Hippocampal formation (tissue), 2 donors: Measurements from ENCODE around the gene EXD3.

ENCODE experiments used
- DNase-seq, 2 donors: peaks; one replicate each; lab custom pipeline; 2025; lab: John Stamatoyannopoulos, UW

Gene EXD3

GRCh38 chr9:137317718-137318511 lies 105.0 kb downstream of the EXD3 start:
- no peak for DNase-seq

- DNase-seq = no peak
Observed at GRCh38 chr9:137317021-137317717, 105.8 kb downstream of the EXD3 start.

GRCh38 chr9:137316012-137316981 lies 106.7 kb downstream of the EXD3 start:
- DNase-seq = no peak

- DNase-seq = no peak
Observed at GRCh38 chr9:137315581-137316011, 107.4 kb downstream of the EXD3 start.

GRCh38 chr9:137314561-137315560 lies 108.1 kb downstream of the EXD3 start:
- DNase-seq = no peak

GRCh38 chr9:137313956-137314560 lies 108.9 kb downstream of the EXD3 start:
- no peak for DNase-seq

- no peak for DNase-seq
Observed at GRCh38 chr9:137313326-137313936, 109.5 kb downstream of the EXD3 start.

GRCh38 chr9:137312852-137313325 lies 110.1 kb downstream of the EXD3 start:
- DNase-seq = no peak

GRCh38 chr9:137311986-137312851 lies 110.7 kb downstream of the EXD3 start:
- no peak for DNase-seq

- DNase-seq = no peak
Observed at GRCh38 chr9:137311171-137311985, 111.6 kb downstream of the EXD3 start.

- no peak for DNase-seq
Observed at GRCh38 chr9:137310189-137311052, 112.5 kb downstream of the EXD3 start.

GRCh38 chr9:137309368-137310188 lies 113.4 kb downstream of the EXD3 start:
- no peak for DNase-seq

GRCh38 chr9:137308057-137308619 lies 114.8 kb downstream of the EXD3 start:
- DNase-seq = no peak

- no peak for DNase-seq
Observed at GRCh38 chr9:137307255-137308056, 115.5 kb downstream of the EXD3 start.

- DNase-seq = no peak
Observed at GRCh38 chr9:137306850-137307254, 116.1 kb downstream of the EXD3 start.
